NCI-H2171 (cell line): ENCODE data around the gene HCN1.
"Not testable (repeated sequence)": the region's sequence is repeated elsewhere in the genome, so short reads cannot be mapped to it uniquely, and the experiment has no call there.

Experiments used
- DNase-seq: peaks from one replicate; lab custom pipeline; 2025; lab: John Stamatoyannopoulos, UW

Gene HCN1

GRCh38 chr5:45617859-45618416, 78.2 kb downstream of the HCN1 start:
- DNase-seq: no peak

DNA sequence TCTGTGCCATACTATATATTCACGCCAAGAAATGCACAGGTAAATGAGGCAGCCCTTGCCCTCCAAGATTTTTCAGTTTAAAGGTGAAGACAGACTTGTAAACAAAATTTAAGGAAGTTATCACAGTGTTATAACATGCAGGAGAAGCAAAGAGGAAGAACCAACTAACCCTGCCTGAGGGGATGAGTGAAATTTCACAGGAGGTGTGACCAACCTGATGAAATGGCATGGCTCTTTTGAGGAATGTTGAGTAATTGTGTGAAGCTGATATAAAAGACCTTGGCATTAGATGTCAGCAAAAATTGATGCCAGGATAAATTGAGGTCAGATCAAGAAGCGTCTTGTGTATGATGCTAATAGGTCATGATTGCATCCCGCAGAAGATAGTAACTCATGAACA, 86.5 kb downstream of the HCN1 start:
- no peak for DNase-seq

- DNase-seq: no peak
Measured at GRCh38 chr5:45604092-45604491, 92.1 kb downstream of the HCN1 start.

GRCh38 chr5:45601424-45601823, 94.8 kb downstream of the HCN1 start:
- DNase-seq: no peak

DNA sequence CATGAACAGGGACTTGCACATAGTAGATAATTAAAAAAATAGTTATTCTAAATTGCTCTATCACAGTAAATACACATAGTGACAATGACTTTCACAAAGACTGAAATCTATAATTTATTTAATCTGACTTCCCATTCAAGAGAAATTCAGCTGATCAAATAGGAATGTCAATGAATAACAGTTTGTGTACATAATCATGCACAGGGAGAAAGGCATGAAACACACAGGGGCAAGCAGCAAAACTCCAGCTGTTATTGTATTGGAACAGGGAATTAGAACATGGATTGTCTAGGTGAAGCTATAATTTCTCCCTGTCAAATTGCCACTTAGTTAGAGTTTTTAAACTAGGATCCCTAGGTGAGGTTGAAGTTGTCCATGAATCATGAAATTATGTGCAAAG, 99.9 kb downstream of the HCN1 start:
- no peak for DNase-seq

DNA sequence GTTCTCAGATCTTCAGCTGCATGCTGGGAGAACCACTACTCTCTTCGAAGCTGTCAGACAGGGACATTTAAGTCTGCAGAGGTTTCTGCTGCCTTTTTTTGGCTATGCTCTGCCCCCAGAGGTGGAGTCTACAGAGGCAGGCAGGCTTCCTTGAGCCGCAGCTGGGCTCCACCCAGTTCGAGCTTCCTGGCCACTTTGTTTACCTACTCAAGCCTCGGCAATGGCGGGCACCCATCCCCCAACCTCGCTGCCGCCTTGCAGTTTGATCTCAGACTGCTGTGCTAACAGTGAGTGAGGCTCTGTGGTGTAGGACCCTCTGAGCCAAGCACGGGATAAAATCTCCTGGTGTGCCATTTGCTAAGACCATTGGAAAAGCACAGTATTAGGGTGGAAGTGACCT, 110.2 kb downstream of the HCN1 start:
- not testable (repeated sequence) for DNase-seq

DNA sequence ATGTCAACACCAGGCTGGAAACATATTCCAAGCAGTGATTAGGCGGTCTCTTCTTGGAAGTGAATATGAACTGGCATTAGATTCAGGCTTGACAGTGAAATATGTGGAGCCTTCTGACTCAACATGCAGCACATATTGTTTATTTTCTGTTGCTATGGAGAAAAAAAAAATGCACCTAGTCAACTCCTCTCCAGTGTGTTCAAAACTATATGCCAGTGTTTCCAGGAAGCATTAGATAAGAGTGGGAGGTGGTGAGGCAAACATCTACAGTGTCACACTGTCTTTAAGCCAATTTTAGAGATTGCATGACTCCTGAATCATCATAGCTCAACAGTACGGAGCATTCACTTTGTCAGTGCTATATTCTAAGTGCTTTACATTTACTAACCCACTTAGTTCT, 117.9 kb downstream of the HCN1 start:
- peak; percentile 7 for DNase-seq

DNA sequence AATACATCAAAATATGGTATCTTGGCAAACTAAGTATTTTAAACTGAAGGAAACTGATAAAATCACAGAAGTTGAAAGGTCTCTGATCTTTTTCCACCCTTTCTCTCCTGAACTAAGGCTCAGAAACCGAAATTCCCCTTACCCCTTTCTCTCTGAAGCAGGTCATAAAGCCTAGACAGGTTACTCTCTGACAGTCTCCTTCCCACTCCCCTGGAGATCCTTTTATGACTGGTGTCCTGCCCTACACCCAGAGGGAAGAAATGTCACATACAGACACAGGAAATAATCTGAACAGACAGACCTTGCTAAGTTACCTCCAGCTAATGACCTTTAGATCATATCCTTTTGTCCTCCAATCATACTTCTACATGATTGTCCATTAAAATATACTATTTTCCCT, 127.4 kb downstream of the HCN1 start:
- no peak for DNase-seq

GRCh38 chr5:45542421-45542820, 153.8 kb downstream of the HCN1 start:
- no peak for DNase-seq

DNA sequence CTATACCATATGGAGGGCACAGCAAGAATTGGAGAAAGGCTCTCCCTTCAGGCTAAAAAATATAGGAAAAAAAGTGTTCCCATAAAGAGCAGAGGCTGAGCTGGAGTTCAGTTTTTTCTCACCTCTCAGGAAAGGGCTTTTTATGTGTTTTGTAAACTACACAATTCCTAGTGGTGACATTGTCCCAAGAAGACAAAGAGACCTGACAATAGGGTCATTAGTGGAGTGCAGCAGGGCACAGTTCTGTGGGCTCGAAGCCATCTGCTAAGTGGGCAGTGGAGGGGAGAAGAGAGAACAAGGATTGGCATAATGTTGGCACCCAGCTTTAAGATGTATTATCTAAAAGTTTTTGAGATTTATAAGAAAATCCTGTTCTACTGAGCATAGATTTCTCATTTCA, 162.5 kb downstream of the HCN1 start:
- no peak for DNase-seq

GRCh38 chr5:45532826-45533624, 163.2 kb downstream of the HCN1 start:
- DNase-seq: no peak

- no peak for DNase-seq
Measured at GRCh38 chr5:45521067-45521466, 175.1 kb downstream of the HCN1 start.

- no peak for DNase-seq
Measured at GRCh38 chr5:45512521-45512920, 183.7 kb downstream of the HCN1 start.

DNA sequence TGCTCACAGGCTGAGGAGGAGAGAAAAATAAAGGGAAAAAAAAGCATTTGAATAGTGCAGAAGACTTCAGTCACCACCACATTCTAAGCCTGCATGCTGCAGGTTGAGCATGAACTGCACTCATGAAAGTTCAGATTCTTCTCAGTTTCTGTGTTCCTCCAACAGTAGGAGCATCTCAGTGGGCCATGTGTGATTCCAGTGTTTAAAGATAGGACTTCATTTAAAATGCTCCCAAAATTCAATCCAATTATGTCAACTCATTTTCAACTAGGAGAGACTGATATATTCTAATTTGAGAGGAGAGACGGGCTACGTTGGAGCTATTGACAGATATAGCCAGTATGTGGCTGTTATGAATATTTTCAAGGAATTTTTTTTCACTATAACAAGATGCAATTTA, 186.8 kb downstream of the HCN1 start:
- no peak for DNase-seq

- peak; percentile 84 for DNase-seq
Measured at GRCh38 chr5:45508135-45508534, 188.0 kb downstream of the HCN1 start.

- DNase-seq: peak; percentile 97
Measured at GRCh38 chr5:45507178-45507577, 189.0 kb downstream of the HCN1 start.

DNA sequence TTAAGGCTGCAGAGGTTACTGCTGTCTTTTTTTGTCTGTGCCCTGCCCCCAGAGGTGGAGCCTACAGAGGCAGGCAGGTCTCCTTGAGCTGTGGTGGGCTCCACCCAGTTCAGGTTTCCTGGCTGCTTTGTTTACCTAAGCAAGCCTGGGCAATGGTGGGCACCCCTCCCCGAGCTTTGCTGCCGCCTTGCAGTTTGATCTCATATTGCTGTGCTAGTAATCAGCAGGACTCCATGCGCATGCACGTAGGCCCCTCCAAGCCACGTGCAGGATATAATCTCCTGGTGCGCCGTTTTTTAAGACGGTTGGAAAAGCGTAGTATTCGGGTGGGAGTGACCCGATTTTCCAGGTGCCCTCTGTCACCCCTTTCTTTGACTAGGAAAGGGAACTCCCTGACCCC, 197.2 kb downstream of the HCN1 start:
- peak; percentile 35 for DNase-seq

GRCh38 chr5:45491368-45491767, 204.8 kb downstream of the HCN1 start:
- DNase-seq: no peak

GRCh38 chr5:45484781-45485180, 211.4 kb downstream of the HCN1 start:
- peak; percentile 40 for DNase-seq

GRCh38 chr5:45454114-45454513, 242.1 kb downstream of the HCN1 start:
- DNase-seq: peak; percentile 37

DNA sequence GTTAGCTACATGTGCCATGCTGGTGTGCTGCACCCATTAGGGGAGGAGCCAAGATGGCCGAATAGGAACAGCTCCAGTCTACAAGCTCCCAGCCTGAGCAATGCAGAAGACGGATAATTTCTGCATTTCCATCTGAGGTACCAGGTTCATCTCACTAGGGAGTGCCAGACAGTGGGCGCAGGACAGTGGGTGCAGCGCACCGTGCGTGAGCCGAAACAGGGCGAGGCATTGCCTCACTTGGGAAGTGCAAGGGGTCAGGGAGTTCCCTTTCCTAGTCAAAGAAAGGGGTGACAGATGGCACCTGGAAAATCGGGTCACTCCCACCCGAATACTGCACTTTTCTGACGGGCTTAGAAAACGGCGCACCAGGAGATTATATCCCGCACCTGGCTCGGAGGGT, 251.3 kb downstream of the HCN1 start:
- DNase-seq: not testable (repeated sequence)

GRCh38 chr5:45440466-45440865, 255.7 kb downstream of the HCN1 start:
- DNase-seq: no peak

DNA sequence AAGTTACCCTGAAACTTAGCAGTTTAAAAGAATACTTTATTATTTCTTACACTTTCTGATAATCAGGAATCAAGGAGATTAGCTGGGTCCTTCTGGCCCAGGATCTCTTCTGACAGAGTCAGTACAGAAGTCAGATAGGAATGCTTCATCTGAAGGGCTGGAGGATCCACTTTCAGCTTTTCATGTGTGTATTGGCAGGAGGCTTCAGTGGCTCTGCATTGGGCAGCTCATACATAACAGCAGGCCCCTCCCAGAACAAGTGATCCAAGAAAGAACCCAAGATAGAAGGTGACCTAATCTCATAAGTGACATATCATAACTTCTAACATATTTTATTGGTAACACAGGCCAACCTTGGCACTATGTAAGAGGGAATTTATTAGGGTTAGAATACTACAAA, 258.4 kb downstream of the HCN1 start:
- DNase-seq: no peak
